Anterior cingulate cortex (tissue), 58 donors: Measurements from ENCODE around the gene TJP1.
A peak's percentile ranks its signal among the peaks of the same experiment; 100 is the strongest.
"Not testable (repeated sequence)": the region's sequence is repeated elsewhere in the genome, so short reads cannot be mapped to it uniquely, and the experiment has no call there.

Experiments
- DNase-seq, 58 donors: peaks; one replicate each; lab custom pipeline; 2025; lab: John Stamatoyannopoulos, UW

TJP1 gene

DNA sequence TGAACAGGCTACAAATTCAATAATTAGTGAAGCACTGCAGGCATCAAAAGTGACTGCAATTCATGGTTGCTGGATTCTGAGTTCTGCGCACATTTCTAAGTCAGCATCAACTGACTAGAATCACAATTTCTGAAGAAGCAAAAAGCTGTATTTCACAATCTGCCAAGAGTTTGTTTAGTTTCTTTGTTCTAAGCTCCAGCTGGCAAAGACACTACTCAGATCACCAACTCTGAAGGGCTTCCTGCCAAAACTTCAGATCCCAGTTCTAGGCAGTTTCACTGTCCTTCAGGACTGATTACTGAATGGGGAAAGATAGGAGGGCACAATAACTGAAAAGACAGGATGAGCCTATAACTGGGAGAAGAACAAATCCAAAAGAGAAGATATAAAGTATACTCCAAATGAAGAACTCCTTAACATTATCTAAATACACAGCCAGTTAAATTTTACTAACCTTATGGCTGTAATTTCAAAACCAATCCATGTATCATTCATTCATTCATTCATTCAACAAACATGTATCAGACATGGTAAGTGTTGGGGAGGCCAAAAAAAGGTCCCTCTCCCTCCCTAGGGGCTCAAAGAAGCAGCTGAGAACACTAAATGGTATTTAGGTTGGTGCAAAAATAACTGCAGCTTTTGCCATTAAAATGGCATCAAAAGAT, 17.1 kb downstream of the TJP1 start:
- peak in 43 of 58 donors; percentile 3 to 89 (median 43) for DNase-seq

DNA sequence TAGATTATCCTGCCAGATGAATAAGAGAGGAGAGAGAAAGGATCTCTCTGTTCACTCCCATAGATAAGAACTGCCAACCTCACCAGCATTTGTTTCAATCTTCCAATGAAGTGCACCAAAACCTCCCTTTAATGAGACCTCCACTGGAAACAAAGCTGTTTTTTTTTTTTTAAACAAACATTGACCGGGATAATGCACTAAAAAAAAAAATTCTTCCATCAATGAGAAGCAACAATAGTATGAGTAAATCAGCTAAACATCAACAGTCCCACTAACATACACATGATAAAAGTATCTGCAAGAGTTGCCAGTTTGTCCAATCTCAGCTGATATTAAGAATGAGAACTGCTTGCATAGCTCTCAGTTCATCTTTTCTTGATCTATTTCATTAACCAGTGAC, 19.9 kb downstream of the TJP1 start:
- DNase-seq, result no peak

DNA sequence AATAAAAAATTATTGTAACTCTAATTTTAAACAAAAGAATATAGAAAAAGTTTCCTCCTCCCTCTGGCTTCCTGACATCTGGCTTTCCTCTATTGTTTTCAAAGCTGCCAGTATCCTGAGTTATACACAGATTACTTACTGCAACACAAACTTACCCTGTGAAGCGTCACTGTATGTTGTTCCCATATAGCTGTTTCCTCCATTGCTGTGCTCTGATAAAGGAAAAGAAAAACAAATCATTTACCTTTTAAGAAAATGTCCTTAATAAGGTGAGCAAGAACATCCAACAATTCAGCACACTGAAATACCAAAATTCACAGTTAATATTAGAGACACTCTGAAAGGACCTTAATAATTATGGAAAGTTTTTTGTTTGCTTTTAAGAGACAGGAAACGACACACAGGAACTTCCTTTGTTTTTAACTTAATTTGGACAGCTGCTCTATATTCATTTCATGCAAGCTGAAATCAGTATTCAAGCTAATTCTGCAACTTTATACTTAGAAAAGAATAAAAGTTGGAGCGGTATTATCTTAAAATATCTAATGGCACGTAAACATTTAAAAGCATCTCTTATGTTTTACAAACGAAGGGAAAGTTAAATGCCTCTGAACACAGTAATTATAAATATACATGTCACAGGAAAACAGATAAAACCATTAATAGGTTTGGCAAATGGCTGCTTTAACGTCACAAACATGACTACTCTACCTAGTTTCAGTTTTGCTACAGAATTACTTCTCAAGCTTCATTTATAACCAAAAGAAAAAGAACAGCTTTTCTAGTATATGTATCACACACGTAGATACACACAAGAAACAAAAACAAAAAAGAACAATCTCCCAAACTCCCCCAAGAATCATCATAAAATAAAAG, 21.5 kb downstream of the TJP1 start:
- no peak for DNase-seq

DNA sequence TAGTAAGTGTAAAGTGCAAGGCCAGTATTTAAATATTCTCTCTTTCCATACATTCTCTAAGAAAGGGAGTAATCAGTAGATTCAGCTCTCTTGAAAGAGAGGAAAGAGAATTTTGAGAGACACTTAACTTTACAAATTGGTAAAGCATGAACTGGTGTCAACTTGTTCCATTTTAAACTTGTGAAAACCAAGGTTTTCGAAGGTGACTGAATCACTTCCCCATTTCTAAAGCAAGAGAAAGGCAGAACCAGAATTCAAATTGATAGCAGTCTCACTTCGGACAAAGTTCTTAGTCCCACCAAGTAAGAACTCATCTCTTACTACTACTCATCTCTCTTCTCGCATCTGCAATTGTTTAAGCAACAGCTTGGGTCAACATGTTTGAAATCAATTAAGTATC, 22.4 kb downstream of the TJP1 start:
- DNase-seq, result no peak

DNA sequence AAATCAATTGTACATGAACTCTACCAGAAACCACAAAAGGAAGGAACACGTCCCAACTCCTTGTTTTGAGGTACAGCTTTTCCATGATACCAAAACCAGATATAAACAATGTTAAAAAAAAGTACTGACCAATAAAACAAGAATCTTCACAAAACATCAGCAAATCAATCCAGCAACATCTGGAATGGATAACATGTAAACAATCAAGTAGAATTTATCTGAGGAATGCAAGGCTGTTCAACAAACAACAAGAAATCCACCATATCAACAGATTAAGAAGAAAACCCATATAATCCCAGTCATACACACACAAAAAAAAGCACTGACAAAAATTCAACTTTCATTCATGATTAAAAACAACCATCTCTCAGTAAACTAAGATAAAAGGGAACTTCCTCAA, 26.7 kb downstream of the TJP1 start:
- DNase-seq, result no peak

DNA sequence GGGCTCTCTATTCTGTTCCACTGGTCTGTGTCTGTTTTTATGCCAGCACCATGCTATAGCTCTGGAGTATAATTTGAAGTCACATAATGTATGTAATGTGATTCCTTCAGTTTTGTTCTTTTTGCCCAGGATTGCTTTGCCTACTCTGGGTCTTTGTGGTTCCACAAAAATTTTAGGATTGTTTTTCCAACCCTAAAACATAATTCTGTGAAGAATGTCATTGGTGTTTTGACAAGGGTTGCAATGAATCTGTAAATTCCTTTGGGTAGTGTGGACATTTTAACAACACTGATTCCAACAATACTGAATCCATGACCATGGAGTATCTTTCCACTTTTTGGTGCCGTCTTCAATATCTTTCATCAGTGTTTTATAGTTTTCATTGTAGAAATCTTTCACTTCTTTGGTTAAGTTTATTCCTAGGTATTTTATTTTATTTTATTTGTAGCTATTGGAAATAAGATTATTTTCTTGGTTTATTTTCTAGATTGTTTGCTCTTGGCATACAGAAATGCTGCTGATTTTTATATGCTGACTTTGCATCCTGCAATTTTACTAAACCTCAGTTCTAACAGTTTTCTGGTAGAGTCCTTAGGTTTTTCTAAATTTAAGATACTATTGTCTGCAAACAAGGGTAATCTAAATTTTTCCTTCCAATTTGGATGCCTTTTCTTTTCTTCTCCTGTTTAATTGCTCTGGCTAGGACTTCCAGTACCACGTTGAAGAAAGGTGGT, 29.7 kb downstream of the TJP1 start:
- DNase-seq, result no peak

DNA sequence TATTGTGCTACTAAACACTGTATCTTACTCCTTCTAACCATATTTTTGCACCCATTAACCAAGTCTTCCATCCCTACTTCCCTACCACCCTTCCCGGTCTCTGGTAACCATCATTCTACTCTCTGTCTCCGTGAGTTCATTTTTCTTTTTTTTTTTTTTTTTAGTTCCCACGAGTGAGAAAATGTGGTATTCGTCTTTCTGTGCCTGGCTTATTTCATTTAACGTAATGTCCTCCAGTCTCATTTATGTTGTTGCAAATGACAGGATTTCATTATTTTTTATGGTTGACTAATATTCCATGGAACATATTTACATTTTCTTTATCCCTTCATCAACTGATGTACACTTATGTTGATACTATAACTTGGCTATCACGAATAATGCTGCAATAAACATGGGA, 31.7 kb downstream of the TJP1 start:
- DNase-seq, result no peak

DNA sequence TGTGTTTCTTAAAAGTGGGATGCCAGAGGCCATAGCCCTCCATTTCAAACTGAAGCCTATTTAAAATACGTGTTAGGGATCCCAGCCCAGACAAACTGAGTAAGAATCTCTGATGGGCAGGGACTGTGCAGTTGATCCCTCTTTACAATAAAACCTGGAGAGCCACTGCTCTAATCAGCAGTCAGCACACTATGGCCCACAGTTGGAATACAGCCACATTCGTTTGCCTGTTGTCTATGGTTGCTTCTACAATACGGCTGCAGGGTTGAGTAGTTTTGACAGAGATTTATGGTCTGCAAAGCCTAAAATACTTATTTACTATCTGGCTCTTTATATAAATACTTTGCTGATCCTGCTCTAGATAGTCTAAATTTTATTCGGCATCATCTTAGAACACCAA, 32.4 kb downstream of the TJP1 start:
- no peak for DNase-seq

DNA sequence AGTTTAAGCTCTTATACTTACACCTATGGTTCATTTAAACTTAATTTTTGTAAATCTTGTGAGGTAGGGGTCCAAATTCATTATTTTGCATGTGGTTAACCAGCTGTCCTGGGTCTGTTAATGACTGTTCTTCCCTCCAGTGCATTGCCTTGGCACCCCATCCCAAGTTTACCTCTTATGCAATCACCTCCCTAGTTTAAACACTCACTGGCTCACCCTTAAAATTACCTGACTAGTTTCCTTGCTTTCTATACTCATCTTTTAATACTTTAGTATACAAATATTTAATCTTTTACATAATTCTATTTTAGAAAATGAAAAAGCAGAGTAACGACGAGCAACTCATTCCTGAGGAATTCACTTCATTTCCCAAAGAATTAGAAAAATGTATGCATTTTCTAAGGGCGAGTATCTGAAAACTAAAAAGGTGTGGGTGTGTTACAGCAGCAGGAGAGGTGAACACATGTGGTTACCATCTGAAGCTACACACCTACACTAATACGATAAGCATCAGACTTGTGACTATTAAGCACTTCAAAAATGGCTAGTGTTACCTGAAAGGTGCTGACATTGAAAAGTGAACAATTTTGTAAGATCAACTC, 33.7 kb downstream of the TJP1 start:
- DNase-seq, result no peak

DNA sequence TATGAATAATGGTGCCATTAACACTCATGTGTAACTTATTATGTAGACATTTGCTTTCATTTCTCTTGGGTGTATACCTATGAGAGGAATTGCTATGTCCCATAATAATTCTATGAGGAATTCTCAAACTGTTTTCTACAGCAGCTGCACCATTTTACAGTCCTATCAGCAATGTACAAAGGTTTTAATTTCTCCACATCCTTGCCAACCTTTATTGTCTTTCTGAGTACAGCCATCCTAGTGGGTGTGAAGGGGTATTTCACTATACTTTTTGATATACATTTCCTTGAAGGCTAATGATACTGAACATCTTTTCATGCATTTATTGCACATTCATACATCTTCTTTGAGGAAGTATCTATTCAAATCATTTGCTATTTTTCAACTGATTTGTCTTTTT, 34.5 kb downstream of the TJP1 start:
- no peak for DNase-seq

DNA sequence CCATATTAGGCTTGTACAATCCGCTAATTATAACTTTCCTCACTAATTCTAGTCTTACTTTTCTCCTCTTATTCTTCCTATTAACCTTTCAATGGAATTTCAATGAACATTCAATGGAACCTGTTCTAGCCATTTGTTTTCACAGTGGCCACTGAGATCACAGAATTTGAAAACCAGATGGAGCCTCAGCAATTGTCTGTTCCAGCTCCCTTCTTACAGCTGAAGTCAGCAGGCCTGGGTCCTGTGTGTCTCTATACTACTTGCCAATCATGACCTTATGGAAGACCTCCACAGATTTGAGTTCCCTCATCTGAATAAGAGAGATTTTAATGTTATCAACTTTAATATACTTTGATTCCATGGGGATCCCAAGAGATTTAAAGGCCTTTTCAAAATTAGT, 36.6 kb downstream of the TJP1 start:
- no peak for DNase-seq

DNA sequence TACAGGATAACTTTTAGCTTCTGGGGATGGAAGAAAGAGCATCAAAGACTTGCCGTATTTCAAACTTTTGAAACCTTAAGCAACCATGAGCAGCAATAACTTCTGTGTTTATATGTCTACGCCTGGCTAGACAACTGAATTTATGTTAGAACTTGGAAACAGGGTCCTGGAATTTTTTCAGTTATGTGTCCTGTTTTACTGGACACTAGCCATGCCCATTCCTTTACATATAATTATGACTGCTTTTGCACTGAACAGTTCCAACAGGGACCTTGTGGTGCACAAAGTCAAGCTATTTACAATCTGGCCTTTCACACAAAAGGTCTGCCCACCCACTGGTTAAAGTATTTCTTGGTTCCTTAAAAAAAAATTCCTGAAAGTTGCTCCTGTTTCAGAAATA, 37.1 kb downstream of the TJP1 start:
- DNase-seq, result no peak

DNA sequence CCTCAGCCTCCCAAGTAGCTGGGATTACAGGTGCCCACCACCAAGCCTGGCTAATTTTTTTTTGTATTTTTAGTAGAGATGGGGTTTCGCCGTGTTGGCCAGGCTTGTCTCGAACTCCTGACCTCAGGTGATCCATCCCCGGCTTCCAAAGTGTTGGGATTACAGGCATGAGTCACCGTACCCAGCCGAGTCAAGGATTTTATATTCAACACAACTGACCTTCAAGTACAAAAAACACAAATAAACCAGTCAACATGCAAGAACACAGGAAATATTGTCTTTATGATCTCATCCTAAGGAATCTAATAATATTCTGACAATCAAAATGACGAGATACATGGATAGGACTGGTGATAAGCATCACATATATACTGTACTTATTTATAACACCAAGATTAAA, 37.9 kb downstream of the TJP1 start:
- no peak for DNase-seq

DNA sequence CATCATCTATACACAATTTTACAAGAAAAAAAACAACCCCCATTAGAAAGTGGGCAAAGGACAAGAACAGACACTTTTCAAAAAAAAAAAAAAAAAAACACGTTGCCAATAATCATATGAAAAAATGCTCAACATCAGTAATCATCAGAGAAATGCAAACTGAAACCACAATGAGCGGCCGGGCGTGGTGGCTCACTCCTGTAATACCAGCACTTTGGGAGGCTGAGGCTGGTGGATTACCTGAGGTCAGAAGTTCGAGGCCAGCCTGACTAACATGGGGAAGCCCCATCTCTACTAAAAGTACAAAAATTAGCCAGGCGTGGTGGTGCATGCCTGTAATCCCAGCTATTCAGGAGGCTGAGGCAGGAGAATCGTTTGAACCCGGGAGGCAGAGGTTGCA, 39.5 kb downstream of the TJP1 start:
- DNase-seq, result not testable (repeated sequence)

DNA sequence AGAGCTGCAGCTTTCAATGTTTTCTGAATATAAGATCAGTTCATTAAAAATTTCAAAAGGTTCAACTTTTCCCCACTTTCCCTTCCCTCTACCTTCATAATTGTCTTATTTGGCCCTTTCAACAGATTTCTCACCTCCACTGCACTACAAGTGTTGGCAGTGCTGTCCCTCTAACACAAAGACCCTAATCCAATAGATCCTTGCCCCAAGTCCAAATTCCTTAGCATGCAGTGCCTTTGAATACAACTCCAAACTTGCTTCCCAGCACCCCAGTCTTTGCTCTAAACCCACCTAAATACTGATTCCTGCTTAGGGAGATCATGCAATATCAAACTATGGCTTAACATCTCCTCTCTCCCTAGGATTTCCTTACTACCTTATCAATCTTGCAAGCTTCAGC, 43.9 kb downstream of the TJP1 start:
- DNase-seq, result no peak

DNA sequence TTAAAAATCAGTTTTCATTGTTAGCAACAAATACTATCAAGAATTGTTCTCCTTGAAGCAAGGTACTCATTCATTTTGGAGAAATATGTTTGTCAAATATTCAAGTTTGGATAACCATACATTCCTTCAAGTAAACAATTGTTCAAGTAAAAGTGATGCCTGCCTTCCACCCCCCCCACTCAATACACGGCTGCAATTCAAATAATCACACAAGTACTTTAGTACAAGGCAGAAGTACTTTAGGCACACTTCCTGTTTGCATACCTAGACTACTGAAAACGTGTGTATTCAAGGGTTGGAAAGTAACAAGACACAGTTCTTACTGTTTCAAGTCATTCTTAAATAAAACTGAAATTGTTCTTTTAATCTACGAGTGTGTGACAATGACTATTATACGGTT, 45.4 kb downstream of the TJP1 start:
- no peak for DNase-seq

DNA sequence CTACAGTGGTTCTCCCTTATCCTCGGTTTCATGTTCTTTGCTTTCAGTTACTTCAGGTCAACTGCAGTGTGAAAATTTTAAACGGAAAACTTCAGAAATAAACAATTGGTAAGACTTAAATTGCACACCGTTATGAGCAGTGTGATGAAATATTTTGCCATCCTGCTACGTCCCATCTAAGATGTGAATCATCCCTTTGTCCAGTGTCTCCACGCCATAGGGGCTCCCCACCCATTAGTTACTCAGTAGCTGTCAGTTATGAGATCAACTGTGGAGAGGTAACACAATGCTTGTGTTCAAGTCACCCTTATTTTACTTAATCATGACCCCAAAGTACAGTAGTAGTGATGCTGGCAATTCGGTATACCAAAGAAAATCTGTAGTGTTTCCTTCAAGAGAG, 47.4 kb downstream of the TJP1 start:
- DNase-seq, result no peak

DNA sequence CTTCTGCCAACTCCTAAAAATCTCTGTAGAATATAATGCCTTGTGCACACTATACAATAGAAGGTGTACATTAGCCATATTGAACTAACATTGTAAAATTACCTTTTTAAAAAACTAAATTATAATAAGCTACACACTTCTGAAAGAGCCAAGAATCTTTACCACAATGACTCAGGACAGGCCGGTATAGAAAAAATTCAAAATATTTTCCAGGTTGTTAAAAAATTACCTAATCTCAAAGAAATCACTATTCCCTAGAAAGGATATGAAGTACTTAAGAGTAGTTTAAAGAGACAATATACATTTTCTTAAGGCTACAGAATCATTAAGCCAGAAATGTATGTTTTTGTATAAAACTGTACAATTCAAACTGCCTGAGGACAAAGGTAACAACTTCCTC, 48.5 kb downstream of the TJP1 start:
- DNase-seq, result no peak

DNA sequence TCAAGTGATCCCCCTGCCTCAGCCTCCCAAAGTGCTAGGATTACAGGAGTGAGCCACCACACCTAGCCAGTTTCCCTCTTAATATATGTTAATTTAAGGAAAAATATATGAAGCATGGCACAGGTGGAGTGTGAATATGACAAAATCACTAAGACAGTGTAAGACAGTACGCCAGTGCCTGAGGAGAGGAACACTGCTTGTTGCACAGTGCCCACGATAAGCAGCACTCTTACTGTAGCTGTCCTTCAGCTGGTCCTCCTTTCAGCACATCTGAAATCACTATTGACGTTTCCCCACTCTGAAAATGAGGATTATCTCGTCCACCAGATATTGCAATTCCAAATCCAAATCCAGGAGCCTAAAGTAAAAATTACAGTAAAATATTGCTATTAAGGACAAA, 49.3 kb downstream of the TJP1 start:
- DNase-seq, result no peak

DNA sequence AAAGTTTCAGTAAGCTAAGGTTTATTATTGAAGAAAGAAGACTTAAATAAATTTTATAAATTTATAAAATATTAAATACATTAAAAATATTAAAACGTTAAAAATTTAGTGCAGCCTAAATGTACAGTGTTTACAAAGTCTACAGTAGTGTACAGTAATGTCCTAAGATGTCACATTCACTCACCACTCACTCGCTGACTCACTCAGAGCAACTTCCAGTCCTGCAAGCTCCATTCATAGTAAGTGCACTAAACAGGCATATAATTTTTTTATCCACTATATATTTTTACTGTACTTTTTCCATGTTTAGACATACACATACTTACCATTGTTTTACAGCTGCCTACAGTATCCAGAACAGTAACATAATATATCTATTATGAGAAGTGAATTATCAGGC, 51.5 kb downstream of the TJP1 start:
- no peak for DNase-seq

DNA sequence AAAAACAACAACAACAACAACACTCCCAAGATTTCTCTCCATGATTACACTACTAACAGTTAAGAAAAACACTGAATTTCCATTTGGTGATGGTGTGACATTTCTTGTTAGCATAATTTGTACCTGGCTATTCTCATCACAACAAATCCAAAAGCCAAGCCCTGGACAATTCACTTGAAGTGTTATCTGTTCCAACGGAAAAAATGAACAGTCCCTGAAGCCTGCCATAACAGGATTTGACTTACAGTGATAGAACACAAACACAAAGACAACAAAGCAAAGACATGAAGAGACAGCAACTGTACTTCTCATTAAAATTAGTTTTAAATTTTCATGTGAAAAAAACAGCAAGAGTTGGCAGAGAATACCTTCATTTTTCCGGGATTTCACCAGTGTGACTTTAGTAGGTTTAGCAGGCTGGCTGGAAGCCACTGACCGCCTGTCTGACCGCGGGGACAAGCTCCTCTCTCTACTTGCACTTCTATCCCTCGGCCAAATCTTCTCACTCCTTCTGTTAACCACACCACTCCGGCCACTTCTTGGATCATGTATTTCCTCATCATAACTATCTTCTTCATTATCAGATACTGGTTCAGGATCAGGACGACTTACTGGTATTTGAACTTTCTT, 56.3 kb downstream of the TJP1 start:
- DNase-seq, result no peak
